ENCODE measurements around the gene SNCB. TPM values are rescaled to one million over a fixed set of nuclear protein-coding genes. Genes with fewer than 3 reads are reported as not detected.

SNCB gene
- total RNA-seq, 1 experiment from 2014 or later: 0.10 TPM

DNA sequence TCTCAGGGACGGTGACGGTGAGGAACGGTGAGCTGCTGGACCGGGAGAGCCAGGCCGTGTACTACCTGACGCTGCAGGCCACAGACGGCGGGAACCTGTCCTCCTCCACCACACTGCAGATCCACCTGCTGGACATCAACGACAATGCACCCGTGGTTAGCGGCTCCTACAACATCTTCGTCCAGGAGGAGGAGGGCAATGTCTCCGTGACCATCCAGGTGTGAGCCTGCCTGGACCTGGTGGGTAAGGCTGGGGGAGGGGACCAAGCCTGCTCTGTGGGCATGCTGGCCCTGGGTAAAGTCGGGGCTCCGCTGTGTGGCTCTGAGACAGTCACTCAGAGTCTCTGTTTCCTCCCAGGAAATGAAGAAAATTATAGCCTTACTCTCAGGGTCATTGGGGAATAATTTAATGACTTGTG is 51.9 kb downstream of the SNCB start:
- peak; percentile 50 for DNase-seq (ENCODE audit: extremely low read depth, low read depth)

DNA sequence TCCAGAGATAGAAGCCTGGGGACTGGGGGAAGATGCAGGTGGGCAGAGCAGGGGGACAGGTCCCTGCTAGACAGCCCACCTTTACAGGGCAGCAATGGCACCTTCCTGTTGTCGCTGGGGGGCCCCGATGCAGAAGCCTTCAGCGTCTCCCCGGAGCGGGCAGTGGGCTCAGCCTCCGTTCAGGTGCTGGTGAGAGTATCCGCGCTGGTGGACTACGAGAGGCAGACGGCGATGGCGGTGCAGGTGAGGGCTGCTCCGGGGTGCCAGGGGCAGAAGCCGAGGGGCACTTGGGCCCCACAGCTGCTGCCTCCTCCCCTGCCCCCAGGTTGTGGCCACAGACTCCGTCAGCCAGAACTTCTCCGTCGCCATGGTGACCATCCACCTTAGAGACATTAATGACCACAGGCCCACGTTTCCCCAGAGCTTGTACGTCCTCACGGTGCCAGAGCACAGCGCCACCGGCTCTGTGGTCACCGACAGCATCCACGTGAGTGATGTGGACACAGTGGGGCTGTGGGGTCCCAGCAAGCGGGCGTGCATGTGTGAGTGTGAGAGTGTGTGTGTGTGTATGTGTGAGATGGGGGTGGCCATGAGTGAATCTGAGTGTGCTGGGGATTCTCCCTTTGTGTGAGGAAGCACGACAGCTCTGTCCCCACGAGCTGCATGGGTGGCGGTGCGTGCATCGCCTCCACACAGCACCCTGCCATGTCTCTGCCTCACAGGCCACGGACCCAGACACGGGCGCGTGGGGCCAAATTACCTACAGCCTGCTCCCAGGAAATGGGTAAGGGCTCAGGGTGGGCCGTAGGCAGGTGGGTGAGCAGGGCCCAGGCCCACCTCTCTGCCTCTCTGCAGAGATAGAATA is 52.8 kb downstream of the SNCB start:
- DNase-seq (ENCODE audit: extremely low read depth, low read depth): no peak

DNA sequence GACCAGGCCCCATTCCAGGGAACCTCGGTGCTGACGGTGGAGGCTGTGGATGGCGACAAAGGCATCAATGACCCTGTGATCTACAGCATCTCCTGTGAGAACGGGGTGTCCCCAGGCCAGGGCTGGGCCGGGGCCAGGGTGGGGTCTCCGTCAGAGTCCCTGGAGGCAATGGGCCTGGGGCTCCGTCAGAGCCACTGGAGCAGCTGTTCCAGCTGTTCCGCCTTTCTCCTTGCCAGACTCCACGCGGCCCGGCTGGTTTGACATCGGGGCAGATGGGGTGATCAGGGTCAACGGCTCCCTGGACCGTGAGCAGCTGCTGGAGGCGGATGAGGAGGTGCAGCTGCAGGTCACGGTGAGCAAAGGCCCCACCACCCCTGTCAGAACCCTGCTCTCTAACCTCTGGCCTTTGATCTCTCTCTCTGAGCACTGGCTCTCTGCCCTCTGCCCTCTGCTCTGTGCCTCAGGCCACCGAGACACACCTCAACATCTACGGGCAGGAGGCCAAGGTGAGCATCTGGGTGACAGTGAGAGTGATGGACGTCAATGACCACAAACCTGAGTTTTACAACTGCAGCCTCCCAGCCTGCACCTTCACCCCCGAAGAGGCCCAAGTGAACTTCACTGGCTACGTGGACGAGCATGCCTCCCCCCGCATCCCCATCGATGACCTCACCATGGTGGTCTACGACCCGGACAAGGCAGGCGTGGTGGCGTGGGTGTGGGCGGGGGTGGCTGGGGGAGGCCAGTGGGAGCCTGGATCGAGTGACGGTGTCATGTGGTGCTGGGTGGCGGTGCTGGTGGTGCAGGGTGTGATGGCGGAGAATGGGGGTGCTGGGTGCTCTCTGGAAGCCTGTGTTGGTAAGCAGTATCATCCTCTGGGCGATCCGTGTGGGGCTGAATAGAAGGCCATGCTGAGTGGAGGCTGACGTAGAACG is 54.6 kb downstream of the SNCB start:
- DNase-seq (ENCODE audit: extremely low read depth, low read depth): no peak

DNA sequence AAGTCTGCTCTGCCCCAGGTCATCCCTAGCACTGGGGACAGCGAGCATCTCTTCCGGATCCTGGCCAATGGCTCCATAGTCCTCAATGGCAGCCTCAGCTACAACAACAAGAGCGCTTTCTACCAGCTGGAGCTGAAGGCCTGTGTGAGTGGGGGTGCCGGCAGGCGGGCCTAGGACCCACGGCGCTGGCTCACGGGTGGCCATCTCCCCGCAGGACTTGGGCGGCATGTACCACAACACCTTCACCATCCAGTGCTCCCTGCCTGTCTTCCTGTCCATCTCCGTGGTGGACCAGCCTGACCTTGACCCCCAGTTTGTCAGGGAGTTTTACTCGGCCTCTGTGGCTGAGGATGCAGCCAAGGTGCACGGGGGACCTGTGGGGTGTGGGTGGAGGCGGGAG is 55.3 kb downstream of the SNCB start:
- DNase-seq (ENCODE audit: extremely low read depth, low read depth): no peak

DNA sequence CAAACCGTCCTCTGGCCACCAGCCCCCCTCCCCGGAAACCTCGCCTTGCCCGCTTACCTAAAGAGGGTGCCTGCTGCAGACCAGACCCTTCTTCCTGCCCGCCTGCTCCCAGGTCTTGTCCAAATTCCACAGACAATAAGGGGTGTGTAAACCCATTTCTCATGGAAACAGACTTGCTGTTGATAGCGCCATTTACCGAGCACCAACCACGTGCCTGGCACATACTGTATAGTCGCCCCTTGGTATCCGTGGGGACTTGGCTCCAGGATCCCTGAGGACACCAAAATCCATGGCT is 56.1 kb downstream of the SNCB start:
- DNase-seq (ENCODE audit: extremely low read depth, low read depth): no peak

DNA sequence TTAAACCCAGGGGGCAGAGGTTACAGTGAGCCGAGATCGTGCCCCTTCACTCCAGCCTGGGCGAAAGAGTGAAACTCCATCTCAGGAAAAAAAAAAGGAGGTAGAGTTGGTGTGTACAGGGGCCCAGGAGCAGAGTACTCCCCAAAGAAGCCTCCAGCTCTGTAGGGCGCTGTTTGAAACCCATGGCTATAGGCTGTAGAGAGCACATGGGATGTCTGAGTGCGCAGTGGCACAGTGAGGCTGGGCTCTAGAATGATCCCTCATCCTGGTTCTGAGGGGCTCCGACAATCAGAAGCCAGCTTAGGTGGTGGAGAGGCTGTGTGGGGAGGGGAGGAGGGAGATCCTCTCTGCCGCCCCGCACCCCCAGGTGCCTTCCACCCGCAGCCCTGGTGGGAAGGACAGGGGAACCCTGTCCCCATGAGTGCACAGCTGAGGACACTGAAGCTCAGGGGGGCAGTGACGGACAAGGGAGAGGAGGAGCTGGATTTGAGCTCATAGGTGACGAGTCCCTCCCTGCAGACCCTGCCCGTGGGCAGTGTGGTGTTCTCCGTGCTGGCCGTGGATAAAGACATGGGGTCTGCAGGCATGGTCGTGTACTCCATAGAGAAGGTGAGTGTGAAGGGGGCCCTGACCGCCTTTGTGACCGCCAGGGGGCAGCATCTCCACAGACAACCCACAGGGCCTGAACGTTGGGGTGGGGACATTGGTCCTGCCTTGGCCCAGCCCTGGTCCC is 56.6 kb downstream of the SNCB start:
- peak; percentile 45 for DNase-seq (ENCODE audit: extremely low read depth, low read depth)

Small RNA genes lying within 50 kb of the gene (small RNA-seq; reads per million reads assigned to genes)
- gene MIR4281: 0 reads per million in 2 experiments

Other genes with a start within 250 kb of the SNCB start
- gene NOP16, start 241.9 kb downstream of the SNCB start, total RNA-seq (2014; rRNA removed; shearing (Covaris generic)): 40.8 and 49.4 TPM in 2 replicates
- 172 and 187 TPM in 2 replicates for gene HIGD2A, start 241.8 kb downstream of the SNCB start, total RNA-seq (2014; rRNA removed; shearing (Covaris generic))
- 68.2 and 76.0 TPM in 2 replicates for gene CLTB, start 214.0 kb downstream of the SNCB start, total RNA-seq (2014; rRNA removed; shearing (Covaris generic))
- gene FAF2, start 182.1 kb downstream of the SNCB start, total RNA-seq (2014; rRNA removed; shearing (Covaris generic)): 60.4 and 72.4 TPM in 2 replicates
- gene RNF44, start 93.1 kb downstream of the SNCB start, total RNA-seq (2014; rRNA removed; shearing (Covaris generic)): 21.6 and 24.5 TPM in 2 replicates
- not detected in 2 replicates for gene CDHR2, start 81.2 kb downstream of the SNCB start, total RNA-seq (2014; rRNA removed; shearing (Covaris generic))
- gene GPRIN1, start 20.4 kb downstream of the SNCB start, total RNA-seq (2014; rRNA removed; shearing (Covaris generic)): 1.5 and 2.0 TPM in 2 replicates
- not detected in 2 replicates for gene EIF4E1B, start 141 bp upstream of the SNCB start, total RNA-seq (2014; rRNA removed; shearing (Covaris generic))
- 25.0 and 33.8 TPM in 2 replicates for gene TSPAN17, start 16.9 kb upstream of the SNCB start, total RNA-seq (2014; rRNA removed; shearing (Covaris generic))
- gene UNC5A, start 180.0 kb upstream of the SNCB start, total RNA-seq (2014; rRNA removed; shearing (Covaris generic)): not detected in 2 replicates